GM21515 (cell line): ENCODE data around the gene SYT14.
"Not testable (repeated sequence)": the region's sequence is repeated elsewhere in the genome, so short reads cannot be mapped to it uniquely, and the experiment has no call there.

ENCODE experiments used
- ATAC-seq: cut with Tn5 transposase; IDR thresholded peaks from one replicate; pipeline ENCODE4 v1.9.1; 2021; ENCODE audit not compliant: unreplicated experiment

SYT14 gene

DNA sequence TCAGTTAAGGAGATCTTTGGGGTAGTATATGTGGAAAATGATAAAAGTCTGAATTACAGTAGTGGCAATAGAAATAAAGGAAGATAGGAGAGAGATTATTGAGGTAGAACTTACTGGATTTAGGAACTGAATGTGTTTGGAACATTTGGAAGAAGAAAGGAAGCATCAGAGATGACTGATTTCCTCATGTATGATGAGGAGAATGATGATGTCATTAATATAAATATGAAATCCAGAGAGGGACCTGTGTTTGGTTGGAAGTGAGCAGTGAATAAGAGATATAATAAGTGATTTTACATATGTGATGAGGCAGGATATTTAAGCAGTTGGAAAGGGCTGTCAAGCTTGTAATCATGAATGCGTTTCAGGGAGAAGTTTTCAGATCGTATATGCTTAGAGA is 86.3 kb downstream of the SYT14 start:
- ATAC-seq: no peak

DNA sequence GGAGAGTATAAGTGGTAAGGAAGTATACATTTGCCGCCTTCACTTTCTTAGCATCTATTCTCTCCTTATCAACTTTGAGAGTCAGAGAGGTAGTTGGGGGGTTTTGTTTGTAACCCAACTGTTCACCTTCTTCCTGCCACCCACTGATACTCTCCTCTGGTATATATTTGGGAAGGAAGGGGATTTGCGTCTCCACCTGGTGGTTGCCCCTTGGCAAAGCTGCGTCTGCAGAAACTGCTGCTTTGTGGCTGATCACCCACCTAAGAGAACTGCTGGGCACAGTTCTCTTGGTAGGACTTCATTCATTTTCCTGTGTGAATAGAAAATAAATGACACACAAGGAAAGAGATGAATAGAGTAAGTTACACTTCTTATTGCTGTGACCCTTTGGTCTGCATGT is 87.0 kb downstream of the SYT14 start:
- ATAC-seq: no peak

- ATAC-seq: no peak
Observed at GRCh38 chr1:210025870-210026269, 87.9 kb downstream of the SYT14 start.

DNA sequence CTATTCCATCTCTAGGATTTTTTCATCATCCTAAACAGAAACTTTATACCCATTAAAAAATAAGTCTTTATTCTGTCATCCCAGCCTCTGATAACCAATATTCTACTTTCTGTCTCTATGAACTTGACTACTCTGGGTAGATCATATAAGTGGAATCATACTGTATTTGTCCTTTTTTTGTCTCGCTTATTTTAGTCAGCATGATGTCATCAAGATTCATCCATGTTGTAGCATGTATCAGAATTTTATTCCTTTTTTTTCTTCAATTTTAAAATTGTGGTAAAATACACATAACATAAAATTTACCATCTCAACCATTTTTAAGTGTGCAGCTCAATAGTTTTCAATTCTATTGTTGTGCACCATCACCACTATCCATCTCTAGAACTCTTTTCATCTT is 90.0 kb downstream of the SYT14 start:
- ATAC-seq: no peak

GRCh38 chr1:210031473-210031872 is 93.5 kb downstream of the SYT14 start:
- ATAC-seq: no peak

- ATAC-seq: no peak
Observed at GRCh38 chr1:210043058-210043457, 105.0 kb downstream of the SYT14 start.

- no peak for ATAC-seq
Observed at GRCh38 chr1:210049616-210050015, 111.6 kb downstream of the SYT14 start.

DNA sequence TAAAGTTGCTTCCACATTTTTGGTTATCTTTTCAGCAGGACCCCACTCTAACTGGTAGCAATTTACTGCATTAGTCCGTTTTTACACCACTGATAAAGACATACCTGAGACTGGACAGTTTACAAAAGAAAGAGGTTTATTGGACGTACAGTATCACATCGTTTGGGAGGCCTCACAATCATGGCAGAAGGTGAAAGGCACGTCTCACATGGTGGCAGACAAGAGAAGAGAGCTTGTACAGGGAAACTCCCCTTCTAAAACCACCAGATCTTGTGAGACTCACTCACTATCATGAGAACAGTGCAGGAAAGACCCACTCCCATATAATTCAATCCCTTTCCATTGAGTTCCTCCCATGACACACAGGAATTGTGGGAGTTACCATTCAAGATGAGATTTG is 112.5 kb downstream of the SYT14 start:
- ATAC-seq: not testable (repeated sequence)

- no peak for ATAC-seq
Observed at GRCh38 chr1:210053126-210053525, 115.1 kb downstream of the SYT14 start.

DNA sequence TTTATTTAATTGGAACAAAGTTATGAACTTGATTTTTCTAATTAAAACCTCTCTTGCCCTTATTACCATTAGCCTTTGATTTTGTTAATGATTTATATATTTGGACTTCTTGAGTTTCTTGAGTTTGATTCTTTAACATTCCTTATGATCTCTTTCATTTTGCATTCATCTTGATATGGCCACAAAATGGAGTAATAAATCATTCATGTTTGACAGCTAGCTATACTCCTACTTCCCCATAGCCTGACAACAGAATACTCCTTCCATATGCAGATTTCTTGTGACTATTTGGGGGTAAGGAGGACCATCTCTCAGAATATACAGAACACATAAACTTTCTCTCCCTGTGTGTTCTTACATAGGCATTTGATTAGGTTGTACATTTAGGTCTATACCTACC is 119.6 kb downstream of the SYT14 start:
- ATAC-seq: no peak

DNA sequence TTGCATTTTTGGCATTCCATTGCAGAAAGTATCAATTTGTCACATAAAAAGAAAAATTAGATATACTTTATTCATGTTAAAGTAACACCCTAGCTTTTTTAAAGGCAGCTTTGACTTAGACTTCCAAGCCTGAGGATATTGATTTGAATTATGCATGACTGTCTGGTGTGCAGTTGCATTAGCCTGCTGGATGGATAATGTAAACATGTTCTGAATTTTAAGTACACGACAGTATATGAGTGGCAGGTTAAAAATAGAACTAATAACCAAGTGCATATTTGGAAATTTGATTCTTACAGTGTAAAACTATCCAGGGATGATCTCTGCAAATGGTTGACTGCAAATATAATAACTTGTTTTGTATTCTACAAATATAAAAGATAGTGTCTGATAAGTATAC is 124.0 kb downstream of the SYT14 start:
- no peak for ATAC-seq

DNA sequence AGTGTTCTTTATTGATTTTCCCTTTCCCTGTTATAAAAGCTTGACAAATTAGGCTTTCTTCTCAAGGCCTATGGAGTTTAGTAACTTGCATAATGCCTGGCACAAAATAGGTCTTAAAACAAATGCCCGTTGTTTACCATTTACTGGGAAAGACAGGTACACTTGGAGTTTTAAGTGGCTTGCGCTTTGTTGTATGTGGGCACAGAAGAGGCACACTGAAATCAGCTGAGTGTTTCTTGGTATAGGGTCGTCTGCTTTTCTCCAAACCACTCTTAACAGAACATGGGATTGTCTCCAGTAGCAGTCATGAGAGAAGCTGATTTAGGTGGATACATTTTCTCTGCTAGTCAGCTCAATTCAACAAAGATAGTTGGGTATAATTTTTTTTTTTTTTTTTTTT is 132.5 kb downstream of the SYT14 start:
- no peak for ATAC-seq

DNA sequence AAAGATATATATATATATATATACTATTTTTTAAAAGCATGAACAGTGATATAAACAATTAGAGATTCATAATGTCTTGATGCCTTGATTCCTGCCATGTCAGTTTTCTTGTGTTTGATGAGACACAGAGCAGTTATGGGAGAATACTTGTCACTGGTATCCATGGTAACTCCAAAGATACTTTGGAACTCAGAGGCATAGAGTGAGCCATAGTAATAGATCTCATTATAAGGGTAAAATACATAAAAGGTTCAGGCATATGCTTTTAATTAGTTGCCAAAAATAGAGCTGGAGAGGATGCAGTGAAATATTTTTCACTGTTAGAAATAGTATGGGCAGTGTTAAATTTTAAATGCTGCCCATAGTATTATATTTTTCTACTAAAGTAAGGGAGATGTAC is 134.1 kb downstream of the SYT14 start:
- no peak for ATAC-seq

GRCh38 chr1:210072896-210073504 is 135.0 kb downstream of the SYT14 start:
- ATAC-seq: no peak

GRCh38 chr1:210074904-210075303 is 136.9 kb downstream of the SYT14 start:
- no peak for ATAC-seq

DNA sequence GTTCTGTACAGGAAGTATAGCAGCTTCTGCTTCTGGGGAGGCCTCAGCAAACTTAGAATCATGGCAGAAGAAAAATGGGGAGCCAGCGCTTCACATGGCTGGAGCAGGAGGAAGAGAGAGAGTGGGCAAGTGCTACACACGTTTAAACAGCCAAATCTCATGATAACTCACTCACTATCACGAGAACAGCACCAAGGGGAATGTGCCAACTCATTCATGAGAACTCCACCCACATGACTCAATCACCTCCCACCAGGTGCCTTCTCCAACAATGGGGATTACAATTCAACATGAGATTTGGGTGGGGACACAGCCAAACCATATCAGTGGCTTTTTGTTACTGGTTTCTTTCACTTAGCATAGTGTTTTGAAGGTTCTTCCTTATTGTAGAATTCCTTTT is 138.6 kb downstream of the SYT14 start:
- ATAC-seq: no peak

DNA sequence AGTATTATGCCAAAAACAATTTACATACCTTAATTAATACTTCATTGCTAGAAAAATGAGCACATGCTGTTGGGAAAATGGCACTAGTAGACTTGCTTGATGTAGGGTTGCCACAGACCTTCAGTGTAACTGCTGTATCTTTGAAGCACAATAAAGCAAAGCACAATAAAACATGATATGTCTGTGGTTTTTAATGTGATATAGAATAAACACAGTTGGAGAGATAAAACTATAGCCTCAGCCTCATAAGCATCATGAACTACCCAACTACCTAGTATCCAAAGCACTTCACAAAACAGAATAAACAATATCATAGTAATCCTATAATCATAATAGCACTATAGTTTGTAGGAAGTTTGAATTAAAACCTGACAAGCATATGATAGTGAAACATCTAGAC is 143.5 kb downstream of the SYT14 start:
- no peak for ATAC-seq

DNA sequence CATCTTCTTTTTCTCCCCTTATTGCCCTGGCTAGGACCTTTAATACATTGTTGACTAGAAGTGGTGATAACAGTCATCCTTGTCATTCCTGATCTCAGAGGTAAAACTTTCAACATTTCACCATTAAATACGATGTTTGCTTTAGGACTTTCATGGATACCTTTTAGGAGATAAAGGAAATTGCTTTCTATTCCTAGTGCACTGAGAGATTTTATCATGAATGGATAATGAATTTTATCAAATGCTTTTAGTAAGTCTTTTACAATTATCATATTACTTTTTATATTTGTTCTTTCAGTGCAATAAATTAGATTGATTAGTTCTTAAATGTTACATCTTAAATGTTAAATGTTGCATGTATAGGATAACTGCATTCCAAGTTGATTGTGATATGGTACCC is 147.3 kb downstream of the SYT14 start:
- no peak for ATAC-seq

DNA sequence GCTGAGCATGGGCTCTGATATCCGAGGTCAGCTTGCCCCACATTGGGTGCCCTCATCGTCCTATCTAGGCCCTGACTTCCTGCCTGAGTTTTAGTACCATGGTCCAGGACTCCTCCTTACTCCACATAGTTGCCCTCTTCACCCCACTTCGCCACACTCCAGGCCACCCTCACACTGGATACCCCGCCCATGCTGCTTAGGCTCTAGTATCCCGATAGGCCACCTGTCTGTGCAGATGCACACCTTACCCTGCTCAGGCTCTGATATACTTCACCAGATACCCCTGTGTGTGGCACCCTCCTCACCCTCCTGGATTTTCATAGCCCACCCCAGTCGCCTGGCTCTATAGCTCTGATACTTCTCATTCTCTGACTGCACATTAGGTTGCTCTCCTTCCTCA is 149.0 kb downstream of the SYT14 start:
- ATAC-seq: no peak

DNA sequence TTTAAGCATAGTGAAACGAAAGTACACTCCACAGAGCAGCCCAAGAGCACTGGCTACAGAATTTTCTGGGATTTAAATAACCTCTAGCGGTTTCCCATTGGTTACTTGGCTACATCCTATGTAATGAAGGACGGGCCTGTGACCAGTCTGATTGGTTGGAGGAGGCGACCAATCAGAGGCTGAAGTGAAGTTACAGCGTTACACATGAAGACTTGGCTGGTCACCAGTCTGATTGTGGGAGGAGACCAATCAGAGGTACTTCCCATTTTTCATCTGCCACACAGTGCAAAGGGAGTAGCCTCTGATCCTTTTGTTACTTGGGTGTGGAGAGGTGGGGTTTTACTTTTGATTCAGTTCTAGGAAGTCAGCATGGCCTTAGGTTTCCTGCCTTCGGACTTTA is 151.8 kb downstream of the SYT14 start:
- ATAC-seq: no peak

DNA sequence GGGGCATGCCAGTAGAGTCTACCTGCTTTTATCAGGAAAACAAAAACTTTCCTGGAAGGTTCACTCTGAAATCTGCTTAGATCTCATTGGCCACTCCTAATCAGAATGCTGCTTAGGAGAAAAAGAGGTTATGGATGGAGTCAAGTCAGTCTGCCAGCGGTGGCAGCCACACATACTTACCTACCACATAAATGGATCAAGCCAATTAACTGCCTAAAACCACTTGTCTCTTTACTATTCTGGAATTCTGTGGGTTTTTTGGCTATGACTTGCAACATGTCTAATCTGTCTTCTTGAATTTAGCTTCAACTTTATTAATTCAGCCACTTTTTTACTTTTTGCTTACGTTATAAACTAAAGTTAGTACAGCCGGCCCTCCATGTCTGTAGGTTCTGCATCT is 154.3 kb downstream of the SYT14 start:
- ATAC-seq: no peak

- ATAC-seq: no peak
Observed at GRCh38 chr1:210093461-210093860, 155.4 kb downstream of the SYT14 start.

- ATAC-seq: no peak
Observed at GRCh38 chr1:210098356-210098755, 160.3 kb downstream of the SYT14 start.

- no peak for ATAC-seq
Observed at GRCh38 chr1:210099921-210100320, 161.9 kb downstream of the SYT14 start.
